Measurements from ENCODE around the gene CSH2. TPM values are rescaled to one million over a fixed set of nuclear protein-coding genes. Genes with fewer than 3 reads are reported as not detected.

CSH2 gene
- polyA plus RNA-seq, 2 of the 4 experiments (the other 2 are of a cell fraction): not detected

DNA sequence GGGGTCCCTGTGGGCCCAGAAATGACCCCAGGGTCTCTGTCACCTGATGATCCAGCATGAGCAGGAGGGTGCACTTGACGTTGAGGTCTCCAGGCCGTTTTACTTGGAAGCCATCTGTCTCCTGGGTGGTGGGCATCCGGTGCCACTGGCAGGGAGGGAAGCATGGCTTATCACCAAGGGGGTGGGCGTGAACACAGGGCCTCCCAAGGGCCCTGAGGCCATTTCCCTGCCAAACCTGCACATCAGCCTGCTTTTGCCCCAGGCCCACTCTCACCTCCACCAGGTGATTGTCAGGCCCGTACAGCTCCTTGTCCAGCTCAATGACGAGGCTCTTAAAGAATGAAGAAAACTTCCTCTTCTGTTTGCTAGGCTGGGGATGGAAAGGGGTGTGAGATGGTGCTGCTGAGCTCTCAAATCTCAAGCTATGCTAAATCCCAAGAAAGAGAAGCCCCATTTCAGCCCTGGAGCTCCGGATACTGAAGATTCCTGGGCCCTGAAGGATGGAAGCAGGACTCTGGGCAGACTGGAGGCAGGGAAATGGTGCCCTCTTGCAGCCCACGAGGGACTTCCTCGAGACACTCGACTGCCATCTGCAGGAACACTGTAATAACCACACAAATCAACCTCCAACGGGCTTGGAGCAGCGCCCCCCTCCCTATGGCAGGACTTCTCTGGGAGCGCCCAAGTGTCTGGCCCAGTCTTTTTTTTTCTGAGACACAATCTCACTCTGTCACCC lies 38.9 kb downstream of the CSH2 start (continued):
- TF ChIP-seq, protein P1, sequence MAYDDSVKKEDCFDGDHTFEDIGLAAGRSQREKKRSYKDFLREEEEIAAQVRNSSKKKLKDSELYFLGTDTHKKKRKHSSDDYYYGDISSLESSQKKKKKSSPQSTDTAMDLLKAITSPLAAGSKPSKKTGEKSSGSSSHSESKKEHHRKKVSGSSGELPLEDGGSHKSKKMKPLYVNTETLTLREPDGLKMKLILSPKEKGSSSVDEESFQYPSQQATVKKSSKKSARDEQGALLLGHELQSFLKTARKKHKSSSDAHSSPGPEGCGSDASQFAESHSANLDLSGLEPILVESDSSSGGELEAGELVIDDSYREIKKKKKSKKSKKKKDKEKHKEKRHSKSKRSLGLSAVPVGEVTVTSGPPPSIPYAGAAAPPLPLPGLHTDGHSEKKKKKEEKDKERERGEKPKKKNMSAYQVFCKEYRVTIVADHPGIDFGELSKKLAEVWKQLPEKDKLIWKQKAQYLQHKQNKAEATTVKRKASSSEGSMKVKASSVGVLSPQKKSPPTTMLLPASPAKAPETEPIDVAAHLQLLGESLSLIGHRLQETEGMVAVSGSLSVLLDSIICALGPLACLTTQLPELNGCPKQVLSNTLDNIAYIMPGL (CRISPR knock-in tag; IDR thresholded peaks at IDR 0.05; ENCODE audit: borderline replicate concordance): no peak
- TF ChIP-seq HDAC2 (IDR thresholded peaks at IDR 0.05): no peak
- no peak for TF ChIP-seq ZFP36 (IDR thresholded peaks at IDR 0.05; ENCODE audit: borderline replicate concordance, partially characterized antibody)
- TF ChIP-seq FOSL2 (IDR thresholded peaks at IDR 0.05): no peak
- TF ChIP-seq FOSL2 (CRISPR knock-in tag; IDR thresholded peaks at IDR 0.05): no peak
- TF ChIP-seq, protein P2, sequence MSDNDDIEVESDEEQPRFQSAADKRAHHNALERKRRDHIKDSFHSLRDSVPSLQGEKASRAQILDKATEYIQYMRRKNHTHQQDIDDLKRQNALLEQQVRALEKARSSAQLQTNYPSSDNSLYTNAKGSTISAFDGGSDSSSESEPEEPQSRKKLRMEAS (IDR thresholded peaks at IDR 0.05): peak; percentile 87
- TF ChIP-seq, protein P3, sequence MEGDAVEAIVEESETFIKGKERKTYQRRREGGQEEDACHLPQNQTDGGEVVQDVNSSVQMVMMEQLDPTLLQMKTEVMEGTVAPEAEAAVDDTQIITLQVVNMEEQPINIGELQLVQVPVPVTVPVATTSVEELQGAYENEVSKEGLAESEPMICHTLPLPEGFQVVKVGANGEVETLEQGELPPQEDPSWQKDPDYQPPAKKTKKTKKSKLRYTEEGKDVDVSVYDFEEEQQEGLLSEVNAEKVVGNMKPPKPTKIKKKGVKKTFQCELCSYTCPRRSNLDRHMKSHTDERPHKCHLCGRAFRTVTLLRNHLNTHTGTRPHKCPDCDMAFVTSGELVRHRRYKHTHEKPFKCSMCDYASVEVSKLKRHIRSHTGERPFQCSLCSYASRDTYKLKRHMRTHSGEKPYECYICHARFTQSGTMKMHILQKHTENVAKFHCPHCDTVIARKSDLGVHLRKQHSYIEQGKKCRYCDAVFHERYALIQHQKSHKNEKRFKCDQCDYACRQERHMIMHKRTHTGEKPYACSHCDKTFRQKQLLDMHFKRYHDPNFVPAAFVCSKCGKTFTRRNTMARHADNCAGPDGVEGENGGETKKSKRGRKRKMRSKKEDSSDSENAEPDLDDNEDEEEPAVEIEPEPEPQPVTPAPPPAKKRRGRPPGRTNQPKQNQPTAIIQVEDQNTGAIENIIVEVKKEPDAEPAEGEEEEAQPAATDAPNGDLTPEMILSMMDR (IDR thresholded peaks at IDR 0.05): peak; percentile 94
- no peak for TF ChIP-seq MAFK (IDR thresholded peaks at IDR 0.05; ENCODE audit: partially characterized antibody)
- TF ChIP-seq HOXA7 (CRISPR knock-in tag; IDR thresholded peaks at IDR 0.05): no peak

DNA sequence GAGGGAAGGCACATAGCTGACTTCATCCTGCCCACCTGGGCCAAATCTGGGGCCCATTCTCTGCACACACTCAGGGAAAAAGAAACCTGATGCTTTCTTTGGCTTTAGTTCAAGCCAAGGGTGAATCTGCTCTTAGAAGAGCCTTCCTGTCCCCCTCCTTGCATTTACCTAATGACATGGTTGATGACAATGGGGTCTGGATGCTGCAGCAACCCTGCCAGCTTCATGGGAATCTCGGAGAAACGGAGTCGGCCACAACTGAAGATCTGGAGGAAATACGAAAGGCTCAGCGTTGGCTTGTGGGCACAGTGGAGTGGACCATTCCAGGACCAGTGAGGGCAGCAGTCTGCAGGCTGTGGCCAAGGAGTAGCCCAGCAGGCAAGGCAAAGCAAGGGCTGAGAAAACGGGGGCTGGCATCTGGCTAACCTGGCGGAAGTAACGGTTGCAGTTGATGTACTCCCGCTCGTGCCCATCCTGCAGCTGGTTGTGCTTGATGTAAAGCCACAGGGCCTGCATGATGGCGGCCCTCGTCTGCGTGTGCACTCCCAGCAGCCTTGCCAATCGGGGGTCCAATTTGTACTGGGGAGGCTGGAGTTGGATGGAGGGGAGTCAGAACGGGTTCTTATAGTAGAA lies 39.6 kb downstream of the CSH2 start:
- POLR2A ChIA-PET: interaction anchor here (1.6 to 1.9 kb wide), 2 partner anchors 7 to 10 kb away, joined by 4 to 11 read pairs; partner anchors contain the start of gene PSMC5
- DNase-seq (ENCODE audit: low read depth in 1 of 2, low spot score in 1 of 2): no peak
- peak in 1 of 2 experiments; percentile 2; a peak in 1 of 6 replicates for ATAC-seq
- peaks cover 19% of the 10 kb centered on the region; the same call in 2 of the 3 replicates for H3K4me1 ChIP-seq
- no peak overlapping the region for H3K4me3 ChIP-seq
- FAIRE-seq: no peak
- TF ChIP-seq RARB (CRISPR knock-in tag; IDR thresholded peaks at IDR 0.05) (no peak), GATA3 (IDR thresholded peaks at IDR 0.05; ENCODE audit: borderline replicate concordance) (no peak), ZNF302 (CRISPR knock-in tag; IDR thresholded peaks at IDR 0.05) (no peak), POLR2AphosphoS2 (conservative IDR thresholded peaks at IDR 0.05; ENCODE audit: low read length) (no peak), CBX8 (IDR thresholded peaks at IDR 0.05) (no peak), TFCP2L1 (CRISPR knock-in tag; IDR thresholded peaks at IDR 0.05) (no peak), NR3C1 (IDR thresholded peaks at IDR 0.05) (no peak)
- TF ChIP-seq, protein P4, sequence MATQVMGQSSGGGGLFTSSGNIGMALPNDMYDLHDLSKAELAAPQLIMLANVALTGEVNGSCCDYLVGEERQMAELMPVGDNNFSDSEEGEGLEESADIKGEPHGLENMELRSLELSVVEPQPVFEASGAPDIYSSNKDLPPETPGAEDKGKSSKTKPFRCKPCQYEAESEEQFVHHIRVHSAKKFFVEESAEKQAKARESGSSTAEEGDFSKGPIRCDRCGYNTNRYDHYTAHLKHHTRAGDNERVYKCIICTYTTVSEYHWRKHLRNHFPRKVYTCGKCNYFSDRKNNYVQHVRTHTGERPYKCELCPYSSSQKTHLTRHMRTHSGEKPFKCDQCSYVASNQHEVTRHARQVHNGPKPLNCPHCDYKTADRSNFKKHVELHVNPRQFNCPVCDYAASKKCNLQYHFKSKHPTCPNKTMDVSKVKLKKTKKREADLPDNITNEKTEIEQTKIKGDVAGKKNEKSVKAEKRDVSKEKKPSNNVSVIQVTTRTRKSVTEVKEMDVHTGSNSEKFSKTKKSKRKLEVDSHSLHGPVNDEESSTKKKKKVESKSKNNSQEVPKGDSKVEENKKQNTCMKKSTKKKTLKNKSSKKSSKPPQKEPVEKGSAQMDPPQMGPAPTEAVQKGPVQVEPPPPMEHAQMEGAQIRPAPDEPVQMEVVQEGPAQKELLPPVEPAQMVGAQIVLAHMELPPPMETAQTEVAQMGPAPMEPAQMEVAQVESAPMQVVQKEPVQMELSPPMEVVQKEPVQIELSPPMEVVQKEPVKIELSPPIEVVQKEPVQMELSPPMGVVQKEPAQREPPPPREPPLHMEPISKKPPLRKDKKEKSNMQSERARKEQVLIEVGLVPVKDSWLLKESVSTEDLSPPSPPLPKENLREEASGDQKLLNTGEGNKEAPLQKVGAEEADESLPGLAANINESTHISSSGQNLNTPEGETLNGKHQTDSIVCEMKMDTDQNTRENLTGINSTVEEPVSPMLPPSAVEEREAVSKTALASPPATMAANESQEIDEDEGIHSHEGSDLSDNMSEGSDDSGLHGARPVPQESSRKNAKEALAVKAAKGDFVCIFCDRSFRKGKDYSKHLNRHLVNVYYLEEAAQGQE (IDR thresholded peaks at IDR 0.05): no peak
- TF ChIP-seq, protein P5, sequence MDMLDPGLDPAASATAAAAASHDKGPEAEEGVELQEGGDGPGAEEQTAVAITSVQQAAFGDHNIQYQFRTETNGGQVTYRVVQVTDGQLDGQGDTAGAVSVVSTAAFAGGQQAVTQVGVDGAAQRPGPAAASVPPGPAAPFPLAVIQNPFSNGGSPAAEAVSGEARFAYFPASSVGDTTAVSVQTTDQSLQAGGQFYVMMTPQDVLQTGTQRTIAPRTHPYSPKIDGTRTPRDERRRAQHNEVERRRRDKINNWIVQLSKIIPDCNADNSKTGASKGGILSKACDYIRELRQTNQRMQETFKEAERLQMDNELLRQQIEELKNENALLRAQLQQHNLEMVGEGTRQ (IDR thresholded peaks at IDR 0.05): no peak
- H3K27ac ChIP-seq: no peak overlapping the region
- 97% methylated on average over 15 of the region's 15 CpGs for whole genome bisulfite sequencing (ENCODE audit: missing lambda C conversion rate)
- CTCF ChIA-PET: interaction anchor here (0.9 to 4.5 kb wide), 24 partner anchors 8 to 408 kb away, joined by 3 to 29 read pairs (median 6); partner anchors contain the start of genes PSMC5 and SMARCD2
- no peaks in the 10 kb centered on the region for H3K9me3 ChIP-seq
- no peak overlapping the region for H3K4me2 ChIP-seq
